ENCODE measurements around the gene TBC1D5.

GRCh38 chr3:17571686-17572085, 170.7 kb downstream of the TBC1D5 start:
- no peak for TF ChIP-seq GATA2 (IDR thresholded peaks at IDR 0.05; ENCODE audit: low read depth, low read length)
- no peak for TF ChIP-seq GATA3 (IDR thresholded peaks at IDR 0.05; ENCODE audit: low read depth, low read length)
